Common myeloid progenitor, CD34-positive (primary cell): ENCODE results near the gene RERE.

Source experiments
- CTCF ChIA-PET: fragments of 350-600 bp; sonication (Branson Sonifier 250); formaldehyde crosslinking; loops from one replicate; lab custom pipeline; 2021; ENCODE audit warnings: antibody characterized with exemption; lab: Charles Lee
- POLR2A ChIA-PET: fragments of 350-600 bp; sonication (Branson Sonifier 250); formaldehyde crosslinking; loops from one replicate; lab custom pipeline; 2021; ENCODE audit warnings: antibody characterized with exemption; lab: Charles Lee
- DNase-seq, 3 donors: peaks; one replicate each; pipeline versions ENCODE4 v3.0.0 to v3.0.0-alpha.2; 2013
- H3K27ac ChIP-seq, 2 experiments: 1 replicate in 1 of 2; 2 replicates in 1 of 2; pipeline ENCODE4 v1.7.0; 2013; ENCODE audit warnings: inconsistent platforms in 2 of 2, low read length in 2 of 2, mild to moderate bottlenecking in 2 of 2, low read depth in 1 of 2, moderate library complexity in 1 of 2; ENCODE audit not compliant: severe bottlenecking in 2 of 2, insufficient read depth in 1 of 2, poor library complexity in 1 of 2
- H3K27me3 ChIP-seq, 5 experiments: replicated peaks in 2 of 5; 1 replicate in 3 of 5; 2 replicates in 2 of 5; pipeline versions ENCODE4 v1.6.1 to v1.7.0; 2013; ENCODE audit warnings: low read length in 4 of 5, mild to moderate bottlenecking in 2 of 5, moderate library complexity in 2 of 5, inconsistent platforms in 1 of 5; ENCODE audit not compliant: insufficient read depth in 5 of 5, control insufficient read depth in 4 of 5
- H3K36me3 ChIP-seq, 4 experiments: 1 replicate in 2 of 4; 2 replicates in 2 of 4; pipeline versions ENCODE4 v1.6.1 to v1.7.0; 2013; ENCODE audit warnings: low read length in 3 of 4, control low read depth in 1 of 4, mild to moderate bottlenecking in 1 of 4; ENCODE audit not compliant: control insufficient read depth in 4 of 4, insufficient read depth in 4 of 4
- H3K4me1 ChIP-seq, 4 experiments: 1 replicate in 3 of 4; 2 replicates in 1 of 4; pipeline versions ENCODE4 v1.6.1 to v1.7.1; 2013; ENCODE audit warnings: low read length in 3 of 4, mild to moderate bottlenecking in 3 of 4, control low read depth in 1 of 4, inconsistent platforms in 1 of 4, moderate library complexity in 1 of 4; ENCODE audit not compliant: control insufficient read depth in 4 of 4, insufficient read depth in 4 of 4; ENCODE audit errors: control extremely low read depth in 1 of 4
- H3K4me3 ChIP-seq, 7 experiments: 1 replicate in 4 of 7; 2 replicates in 3 of 7; pipeline versions ENCODE4 v1.5.1 to v1.7.0; 2013; ENCODE audit warnings: mild to moderate bottlenecking in 7 of 7, low read length in 6 of 7, moderate library complexity in 6 of 7, inconsistent platforms in 2 of 7, low read depth in 2 of 7, control low read depth in 1 of 7; ENCODE audit not compliant: insufficient read depth in 4 of 7, control insufficient read depth in 1 of 7; ENCODE audit errors: extremely low read depth in 1 of 7
- H3K9me3 ChIP-seq, 5 experiments: 1 replicate in 4 of 5; 2 replicates in 1 of 5; pipeline versions ENCODE4 v1.6.1 to v1.7.1; 2013; ENCODE audit warnings: low read length in 4 of 5, mild to moderate bottlenecking in 2 of 5, inconsistent platforms in 1 of 5, low read depth in 1 of 5, moderate library complexity in 1 of 5; ENCODE audit not compliant: control insufficient read depth in 4 of 5, insufficient read depth in 2 of 5; ENCODE audit errors: control extremely low read depth in 1 of 5
- whole genome bisulfite sequencing: methylation state at CpG from one replicate; pipeline ENCODE4 v1.1.5; 2013; ENCODE audit not compliant: insufficient coverage; 5-methylcytosine and 5-hydroxymethylcytosine counted together

Gene RERE

GRCh38 chr1:8854240-8854639 lies 36.8 kb upstream of the RERE start:
- CTCF ChIA-PET = interaction anchor here (0.9 kb wide), 1 partner anchor 126 kb away, joined by 3 read pairs; no protein-coding TSS in a partner anchor
- POLR2A ChIA-PET = interaction anchor here (0.7 kb wide), 1 partner anchor 39 kb away, joined by 3 read pairs; no protein-coding TSS in a partner anchor
- Histone ChIP-seq H3K36me3 (peaks cover 0 to 15% (median 6%) of the 10 kb centered on the region in 4 experiments), H3K27me3 (no peaks in the 10 kb centered on the region), H3K4me1 (peaks cover 11 to 62% (median 49%) of the 10 kb centered on the region in 4 experiments), H3K9me3 (no peaks in the 10 kb centered on the region), H3K27ac (peak overlapping the region in 1 of 2 experiments; percentile 47), H3K4me3 (no peak overlapping the region)
- no peak for DNase-seq
- 100% methylated on average over 4 of the region's 7 CpGs for WGBS

DNA sequence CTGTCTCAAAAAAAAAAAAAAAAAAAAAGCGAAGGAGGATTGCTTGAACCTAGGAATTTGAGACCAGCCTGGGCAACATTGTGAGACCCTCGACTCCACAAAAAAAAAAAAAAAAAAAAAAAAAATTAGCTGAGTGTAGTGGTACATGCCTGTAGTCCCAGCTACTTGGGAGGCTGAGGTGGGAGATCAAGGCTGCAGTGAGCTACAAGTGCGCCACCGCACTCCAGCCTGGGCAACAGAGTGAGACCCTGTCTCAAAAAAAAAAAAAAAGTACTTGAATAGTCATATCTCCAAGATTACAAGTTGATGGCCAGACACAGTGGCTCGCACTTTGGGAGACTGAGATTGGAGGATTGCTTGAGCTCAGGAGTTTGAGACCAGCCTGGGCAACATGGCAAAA lies 33.6 kb upstream of the RERE start:
- 100% methylated on average over 2 of the region's 5 CpGs for WGBS
- CTCF ChIA-PET = interaction anchor here (0.6 to 5.3 kb wide), 9 partner anchors 8 to 289 kb away, joined by 3 to 67 read pairs (median 26); no protein-coding TSS in a partner anchor
- H3K9me3 ChIP-seq = no peaks in the 10 kb centered on the region
- H3K27me3 ChIP-seq = no peaks in the 10 kb centered on the region
- DNase-seq = no peak
- POLR2A ChIA-PET = no interaction called here
- H3K36me3 ChIP-seq = peaks cover 0 to 2% (median 0%) of the 10 kb centered on the region in 4 experiments
- H3K4me3 ChIP-seq = no peak overlapping the region
- no peak overlapping the region for H3K27ac ChIP-seq
- peaks cover 0 to 50% (median 35%) of the 10 kb centered on the region in 4 experiments for H3K4me1 ChIP-seq

GRCh38 chr1:8848663-8849386 lies 31.4 kb upstream of the RERE start:
- POLR2A ChIA-PET = interaction anchor here (0.6 to 1.6 kb wide), 4 partner anchors 9 to 180 kb away, joined by 3 to 8 read pairs (median 5); no protein-coding TSS in a partner anchor
- CTCF ChIA-PET = interaction anchor here (0.6 to 5.3 kb wide), 45 partner anchors 9 to 383 kb away, joined by 3 to 67 read pairs (median 5); partner anchors contain the start of genes ENO1 and RERE
- WGBS = 57% methylated on average over 12 of the region's 19 CpGs
- DNase-seq = peak; percentile 80 to 87 (median 87)
- Histone ChIP-seq H3K4me3 (peak overlapping the region in 1 of 7 experiments; percentile 5), H3K36me3 (no peaks in the 10 kb centered on the region), H3K4me1 (peaks cover 0 to 39% (median 32%) of the 10 kb centered on the region in 4 experiments), H3K9me3 (no peaks in the 10 kb centered on the region), H3K27ac (no peak overlapping the region), H3K27me3 (no peaks in the 10 kb centered on the region)

DNA sequence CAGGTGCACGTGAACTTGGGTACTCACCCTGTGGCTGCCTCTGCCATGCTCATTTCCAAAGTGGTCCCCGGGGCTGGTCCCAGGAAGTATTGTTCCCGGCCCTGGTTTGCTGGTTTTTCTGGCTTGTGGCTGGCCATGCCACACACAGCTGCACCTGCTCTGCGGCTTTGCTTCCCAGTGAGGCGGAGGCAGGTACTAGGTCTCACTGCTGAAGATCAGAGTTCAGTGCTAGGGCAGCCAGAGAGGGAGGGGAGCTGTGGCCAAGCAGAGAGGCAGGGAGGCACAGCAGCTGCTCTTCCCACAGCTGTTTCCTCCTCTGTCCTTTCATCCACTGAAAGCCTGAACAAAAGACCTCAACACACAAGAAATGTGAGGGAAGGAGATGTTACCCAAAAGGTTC lies 30.6 kb upstream of the RERE start:
- peak in 2 of 3 donors; percentile 68 to 82 for DNase-seq
- CTCF ChIA-PET = interaction anchor here (0.6 to 5.3 kb wide), 27 partner anchors 8 to 382 kb away, joined by 3 to 67 read pairs (median 9); partner anchors contain the start of gene RERE
- POLR2A ChIA-PET = interaction anchor here (0.5 to 1.6 kb wide), 3 partner anchors 9 to 33 kb away, joined by 3 to 8 read pairs (median 4); no protein-coding TSS in a partner anchor
- Histone ChIP-seq H3K9me3 (no peaks in the 10 kb centered on the region), H3K27ac (no peak overlapping the region), H3K36me3 (no peaks in the 10 kb centered on the region), H3K4me1 (peaks cover 0 to 37% (median 30%) of the 10 kb centered on the region in 4 experiments), H3K4me3 (peak overlapping the region in 2 of 7 experiments; percentile 2 to 32), H3K27me3 (no peaks in the 10 kb centered on the region)
- WGBS = 9% methylated on average over 4 of the region's 5 CpGs

DNA sequence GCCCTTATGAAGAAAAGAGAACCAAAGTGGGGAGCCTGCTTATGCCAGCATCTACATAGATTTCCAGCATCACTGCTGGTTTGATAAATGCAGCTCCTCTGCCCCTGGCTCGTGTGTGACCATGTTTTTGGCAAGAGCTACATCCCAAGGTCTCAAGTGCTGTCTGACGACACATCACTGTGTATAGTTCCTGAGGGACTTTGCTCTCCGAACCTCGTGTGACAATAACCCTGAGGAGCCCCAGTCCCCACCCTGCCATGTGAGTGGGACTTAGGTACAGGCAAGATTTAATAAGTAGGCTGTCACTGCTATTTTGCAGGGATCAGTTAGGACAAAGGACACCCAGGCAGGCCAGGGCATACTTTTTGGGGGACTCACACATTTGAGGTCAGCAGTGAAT lies 28.8 kb upstream of the RERE start:
- DNase-seq = no peak
- Histone ChIP-seq H3K27ac (no peak overlapping the region), H3K4me3 (no peak overlapping the region), H3K27me3 (no peaks in the 10 kb centered on the region), H3K4me1 (peaks cover 0 to 31% (median 27%) of the 10 kb centered on the region in 4 experiments), H3K36me3 (no peaks in the 10 kb centered on the region), H3K9me3 (no peaks in the 10 kb centered on the region)
- ChIA-PET CTCF (interaction anchor here (1.4 to 4.8 kb wide), 2 partner anchors 26 to 120 kb away, joined by 4 to 37 read pairs; no protein-coding TSS in a partner anchor), POLR2A (no interaction called here)
- WGBS = 100% methylated on average over 2 of the region's 4 CpGs

GRCh38 chr1:8845104-8846097 lies 28.0 kb upstream of the RERE start:
- no peaks in the 10 kb centered on the region for H3K27me3 ChIP-seq
- H3K27ac ChIP-seq = no peak overlapping the region
- CTCF ChIA-PET = interaction anchor here (1.1 to 1.4 kb wide), 3 partner anchors 17 to 26 kb away, joined by 3 to 4 read pairs (median 4); no protein-coding TSS in a partner anchor
- 98% methylated on average over 21 of the region's 21 CpGs for WGBS
- H3K4me1 ChIP-seq = peaks cover 0 to 31% (median 27%) of the 10 kb centered on the region in 4 experiments
- POLR2A ChIA-PET = no interaction called here
- H3K9me3 ChIP-seq = peaks cover 0 to under 1% (median 0%) of the 10 kb centered on the region in 5 experiments
- no peaks in the 10 kb centered on the region for H3K36me3 ChIP-seq
- H3K4me3 ChIP-seq = no peak overlapping the region
- no peak for DNase-seq
